GM12878 (cell line): ENCODE measurements around the gene AXL. TPM values are rescaled to one million over a fixed set of nuclear protein-coding genes. Genes with fewer than 3 reads are reported as not detected.

Experiments
- ATAC-seq: fragments of 200-7000 bp; cut with Tn5 transposase; 3 replicates; pipeline ENCODE4 v1.9.1; 2020; ENCODE audit warnings: mild to moderate bottlenecking, moderate library complexity
- BruUV-seq: library from RNA; stranded (reverse); fragments of 400-500 nt; replicated peaks from 2 replicates; lab custom pipeline; 2021; lab: Mats Ljungman, UMichigan
- CTCF ChIA-PET: fragments of 300-600 bp; sonication (Branson Sonifier 250); formaldehyde crosslinking; extraction: SDS; loops from one replicate; lab custom pipeline; 2021; ENCODE audit warnings: inconsistent platforms; lab: Yijun Ruan, JAX
- POLR2A ChIA-PET: fragments of 350-600 bp; formaldehyde crosslinking; extraction: SDS; loops from one replicate; lab custom pipeline; 2021; ENCODE audit warnings: inconsistent platforms; lab: Charles Lee
- RAD21 ChIA-PET: fragments of 300-600 bp; sonication (Branson Sonifier 250); formaldehyde crosslinking; loops from one replicate; lab custom pipeline; 2023; ENCODE audit warnings: antibody characterized with exemption; ENCODE audit not compliant: unreplicated experiment; lab: Charles Lee
- SMC1A ChIA-PET: fragments of 300-600 bp; sonication (Branson Sonifier 250); formaldehyde crosslinking; loops from one replicate; lab custom pipeline; 2023; ENCODE audit not compliant: unreplicated experiment, uncharacterized antibody; lab: Charles Lee
- DNase-seq: peaks from one replicate; pipeline ENCODE4 v3.0.0-alpha.2; 2011; ENCODE audit warnings: low read depth, low spot score
- FAIRE-seq: peaks from 3 replicates; lab custom pipeline; 2011; peaks lifted over from hg19 to GRCh38; lab: Jason Lieb, UNC
- H2AFZ ChIP-seq: 2 replicates; pipeline ENCODE4 v1.6.0; 2011; ENCODE audit warnings: low read depth, low read length, control low read depth; ENCODE audit not compliant: control insufficient read depth
- H3K27ac ChIP-seq: 2 replicates; pipeline ENCODE4 v1.5.1; 2011; ENCODE audit warnings: control low read depth; ENCODE audit not compliant: control insufficient read depth, insufficient read depth
- H3K27me3 ChIP-seq, 2 experiments: replicated peaks in 1 of 2; 2 replicates each; pipeline versions ENCODE4 v1.6.0 to v1.6.1; 2011; ENCODE audit warnings: low read length in 1 of 2; ENCODE audit not compliant: control insufficient read depth in 2 of 2, insufficient read depth in 2 of 2
- H3K36me3 ChIP-seq, 2 experiments: 2 replicates each; pipeline ENCODE4 v1.5.1; 2011; ENCODE audit warnings: low read length in 1 of 2; ENCODE audit not compliant: control insufficient read depth in 2 of 2, insufficient read depth in 2 of 2
- H3K4me1 ChIP-seq: 2 replicates; pipeline ENCODE4 v1.6.1; 2011; ENCODE audit warnings: mild to moderate bottlenecking, low read length, moderate library complexity, mixed read lengths; ENCODE audit not compliant: control insufficient read depth, insufficient read depth
- H3K4me2 ChIP-seq: 2 replicates; pipeline ENCODE4 v1.6.0; 2011; ENCODE audit warnings: control low read depth; ENCODE audit not compliant: control insufficient read depth, insufficient read depth
- H3K4me3 ChIP-seq: fragments of 200-600 bp; sonication (generic); 2 replicates; pipeline ENCODE4 v1.5.1; 2016
- H3K79me2 ChIP-seq: 2 replicates; pipeline ENCODE4 v1.6.0; 2011; ENCODE audit warnings: low read length; ENCODE audit not compliant: control insufficient read depth, insufficient read depth
- H3K9ac ChIP-seq: 2 replicates; pipeline ENCODE4 v1.8.0; 2011; ENCODE audit warnings: low read length, control low read depth, mixed read lengths; ENCODE audit not compliant: control insufficient read depth, insufficient read depth
- H3K9me3 ChIP-seq: replicated peaks from 3 replicates; pipeline ENCODE4 v1.5.1; 2011; ENCODE audit warnings: mild to moderate bottlenecking, low read length; ENCODE audit not compliant: control insufficient read depth, insufficient read depth
- H4K20me1 ChIP-seq: 2 replicates; pipeline ENCODE4 v1.6.0; 2011; ENCODE audit not compliant: control insufficient read depth, insufficient read depth
- FOXK2 ChIP-seq: fragments of 450-650 bp; IDR thresholded peaks from 2 replicates; pipeline ENCODE4 v1.6.1; 2017; ENCODE audit warnings: mild to moderate bottlenecking, moderate library complexity
- FOXM1 ChIP-seq: IDR thresholded peaks from 2 replicates; pipeline ENCODE4 v1.6.1; 2012; ENCODE audit warnings: low read depth, mild to moderate bottlenecking, inconsistent platforms, low read length, moderate library complexity
- IRF3 ChIP-seq: fragments of 450-650 bp; IDR thresholded peaks from 2 replicates; pipeline ENCODE4 v1.6.1; 2014; ENCODE audit warnings: mild to moderate bottlenecking
- IRF5 ChIP-seq: fragments of 450-650 bp; IDR thresholded peaks from 2 replicates; pipeline ENCODE4 v1.6.1; 2017; ENCODE audit warnings: borderline replicate concordance
- REST ChIP-seq: IDR thresholded peaks from 2 replicates; pipeline ENCODE4 v1.6.1; 2012; ENCODE audit warnings: mild to moderate bottlenecking, low read depth, low read length
- TCF7 ChIP-seq: IDR thresholded peaks from 2 replicates; pipeline ENCODE4 v1.6.1; 2014; ENCODE audit warnings: antibody characterized with exemption, borderline replicate concordance
- YBX1 ChIP-seq: fragments of 450-650 bp; IDR thresholded peaks from 2 replicates; pipeline ENCODE4 v1.6.1; 2016; ENCODE audit warnings: antibody characterized with exemption
- ZBTB33 ChIP-seq: fragments of 450-650 bp; IDR thresholded peaks from 2 replicates; pipeline ENCODE4 v1.6.1; 2017; ENCODE audit warnings: mild to moderate bottlenecking
- WGBS: methylation state at CpG from one replicate; pipeline ENCODE4 v1.1.6; 2016; ENCODE audit warnings: low lambda C conversion rate; ENCODE audit not compliant: insufficient replicate concordance, insufficient coverage; ENCODE audit errors: missing lambda C conversion rate; 5-methylcytosine and 5-hydroxymethylcytosine counted together
- in situ Hi-C: fragments of 300-500 bp; cut with MboI; formaldehyde crosslinking; loops from 9 replicates; pipeline ENCODE4 v1.14.3; 2018; ENCODE audit warnings: mixed read lengths
- intact Hi-C: fragments of 100-400 bp; cut with micrococcal nuclease; formaldehyde crosslinking; loops from one replicate; pipeline ENCODE4 v1.14.2; 2022; ENCODE audit not compliant: unreplicated experiment
- polyA plus RNA-seq, 11 experiments: library from polyadenylated mRNA; depleted of rRNA in 4 of 11; unstranded in 6 of 11; stranded (reverse) in 5 of 11; fragments of >200 nt; fragmentation: Nextera tagmentation in 4 of 11; fragmentation: Illumina TruSeq in 1 of 11; extraction: Ambion mirVana in 4 of 11; extraction: Trizol in 1 of 11; gene quantifications; 1 replicate in 1 of 11; 2 replicates in 10 of 11; pipeline versions ENCODE4 v1.2.1 to v1.2.3, GENCODE V29; 2011 to 2016; ENCODE audit warnings: inconsistent platforms in 2 of 11, missing spikeins in 2 of 11, low read depth in 1 of 11
- total RNA-seq, 4 experiments: library from RNA; depleted of rRNA in 3 of 4; stranded (reverse); fragments of >200 nt in 3 of 4; fragmentation: Illumina TruSeq in 1 of 4; extraction: Trizol in 1 of 4; gene quantifications; 2 replicates each; pipeline versions ENCODE4 v1.2.1 to v1.2.3, GENCODE V29; 2013 to 2021

Gene AXL
- total and polyA plus RNA-seq, 10 of the 15 experiments (the other 5 are each of a cell fraction or from before 2014, with no cell fraction given), result under 0.01 to 0.33 (median 0.07) TPM; not detected in 4

GRCh38 chr19:41241859-41242258 lies 22.8 kb downstream of the AXL start (continued):
- no peak for TF ChIP-seq REST

GRCh38 chr19:41244117-41244516 lies 25.1 kb downstream of the AXL start:
- intact Hi-C loops (no loop called here), in situ Hi-C loops (no loop called here)
- Histone ChIP-seq H3K79me2 (no peaks in the 10 kb centered on the region), H4K20me1 (no peaks in the 10 kb centered on the region), H3K9ac (no peak overlapping the region), H3K36me3 (no peaks in the 10 kb centered on the region), H3K27ac (no peak overlapping the region), H3K4me1 (no peaks in the 10 kb centered on the region), H3K27me3 (no peaks in the 10 kb centered on the region; a peak in 1 of 4 replicates), H3K4me2 (no peak overlapping the region), H2AFZ (no peak overlapping the region), H3K9me3 (no peaks in the 10 kb centered on the region), H3K4me3 (no peak overlapping the region)
- ATAC-seq (no peak), FAIRE-seq (no peak), DNase-seq (no peak)
- POLR2A ChIA-PET, result no interaction called here
- RAD21 ChIA-PET, result no interaction called here
- SMC1A ChIA-PET, result no interaction called here
- WGBS, result 13% methylated on average over 3 of the region's 4 CpGs
- BruUV-seq, result no TSS peak
- CTCF ChIA-PET, result no interaction called here
- no peak for TF ChIP-seq YBX1
- no peak for TF ChIP-seq IRF3
- TF ChIP-seq IRF5, result no peak
- no peak for TF ChIP-seq REST
- TF ChIP-seq TCF7, result no peak
- TF ChIP-seq ZBTB33, result no peak
- TF ChIP-seq FOXK2, result no peak
- no peak for TF ChIP-seq FOXM1
